ENCODE data around the gene ABTB1.

ABTB1 gene

GRCh38 chr3:127639173-127640041 lies 33.3 kb upstream of the ABTB1 start:
- H3K36me3 ChIP-seq (replicated peaks; ENCODE audit: low read depth, low read length) = no peaks in the 10 kb centered on the region
- H3K4me3 ChIP-seq (ENCODE audit: low read length) = no peak overlapping the region
- H3K4me1 ChIP-seq (ENCODE audit: low read length) = no peaks in the 10 kb centered on the region
- no peak overlapping the region for H3K4me2 ChIP-seq (ENCODE audit: low read length)
- no peak overlapping the region for H3K9ac ChIP-seq (ENCODE audit: low read length)
- no peak overlapping the region for H2AFZ ChIP-seq (ENCODE audit: low read depth, low read length)
- peaks cover 7% of the 10 kb centered on the region; the same call in 1 of the 2 replicates for H3K27me3 ChIP-seq (ENCODE audit: low read depth, low read length)
- no peak for TF ChIP-seq EZH2phosphoT487 (IDR thresholded peaks at IDR 0.05; ENCODE audit: low read depth)
- no peak for TF ChIP-seq CTCF (IDR thresholded peaks at IDR 0.05; ENCODE audit: low read depth, low read length)
- no peak overlapping the region for H3K27ac ChIP-seq (ENCODE audit: low read length)
- no peaks in the 10 kb centered on the region for H3K79me2 ChIP-seq (ENCODE audit: low read length)
- H4K20me1 ChIP-seq (ENCODE audit: insufficient read depth, low read length) = no peaks in the 10 kb centered on the region
- no peaks in the 10 kb centered on the region for H3K9me3 ChIP-seq (ENCODE audit: insufficient read depth, low read length)

GRCh38 chr3:127640042-127640355 lies 32.8 kb upstream of the ABTB1 start:
- Histone ChIP-seq H3K4me2 (ENCODE audit: low read length) (no peak overlapping the region), H3K4me3 (ENCODE audit: low read length) (no peak overlapping the region), H3K27me3 (ENCODE audit: low read depth, low read length) (peaks cover 7% of the 10 kb centered on the region; the same call in 1 of the 2 replicates), H3K27ac (ENCODE audit: low read length) (no peak overlapping the region), H3K79me2 (ENCODE audit: low read length) (no peaks in the 10 kb centered on the region), H4K20me1 (ENCODE audit: insufficient read depth, low read length) (no peaks in the 10 kb centered on the region), H3K9me3 (ENCODE audit: insufficient read depth, low read length) (no peaks in the 10 kb centered on the region), H3K9ac (ENCODE audit: low read length) (no peak overlapping the region), H2AFZ (ENCODE audit: low read depth, low read length) (no peak overlapping the region), H3K36me3 (replicated peaks; ENCODE audit: low read depth, low read length) (no peaks in the 10 kb centered on the region), H3K4me1 (ENCODE audit: low read length) (no peaks in the 10 kb centered on the region)
- TF ChIP-seq EZH2phosphoT487 (IDR thresholded peaks at IDR 0.05; ENCODE audit: low read depth) (no peak), CTCF (IDR thresholded peaks at IDR 0.05; ENCODE audit: low read depth, low read length) (no peak)

GRCh38 chr3:127644641-127645370 lies 27.9 kb upstream of the ABTB1 start:
- no peak for TF ChIP-seq CTCF (IDR thresholded peaks at IDR 0.05; ENCODE audit: low read depth, low read length)
- TF ChIP-seq EZH2phosphoT487 (IDR thresholded peaks at IDR 0.05; ENCODE audit: low read depth) = no peak
- Histone ChIP-seq H3K9ac (ENCODE audit: low read length) (no peak overlapping the region), H3K4me2 (ENCODE audit: low read length) (no peak overlapping the region), H2AFZ (ENCODE audit: low read depth, low read length) (no peak overlapping the region), H3K27ac (ENCODE audit: low read length) (no peak overlapping the region), H3K27me3 (ENCODE audit: low read depth, low read length) (0 out of 2 replicates have a peak, but pooled peaks cover 4% of the 10 kb centered on the region), H3K36me3 (replicated peaks; ENCODE audit: low read depth, low read length) (no peaks in the 10 kb centered on the region), H3K4me1 (ENCODE audit: low read length) (no peaks in the 10 kb centered on the region), H3K4me3 (ENCODE audit: low read length) (no peak overlapping the region), H4K20me1 (ENCODE audit: insufficient read depth, low read length) (no peaks in the 10 kb centered on the region), H3K79me2 (ENCODE audit: low read length) (no peaks in the 10 kb centered on the region), H3K9me3 (ENCODE audit: insufficient read depth, low read length) (no peaks in the 10 kb centered on the region)

GRCh38 chr3:127645371-127646015 lies 27.3 kb upstream of the ABTB1 start:
- Histone ChIP-seq H3K36me3 (replicated peaks; ENCODE audit: low read depth, low read length) (no peaks in the 10 kb centered on the region), H3K9me3 (ENCODE audit: insufficient read depth, low read length) (no peaks in the 10 kb centered on the region), H3K27me3 (ENCODE audit: low read depth, low read length) (0 out of 2 replicates have a peak, but pooled peaks cover 4% of the 10 kb centered on the region), H3K27ac (ENCODE audit: low read length) (no peak overlapping the region), H3K4me2 (ENCODE audit: low read length) (no peak overlapping the region), H4K20me1 (ENCODE audit: insufficient read depth, low read length) (no peaks in the 10 kb centered on the region), H3K9ac (ENCODE audit: low read length) (no peak overlapping the region), H2AFZ (ENCODE audit: low read depth, low read length) (no peak overlapping the region), H3K4me3 (ENCODE audit: low read length) (no peak overlapping the region), H3K79me2 (ENCODE audit: low read length) (no peaks in the 10 kb centered on the region), H3K4me1 (ENCODE audit: low read length) (no peaks in the 10 kb centered on the region)
- TF ChIP-seq EZH2phosphoT487 (IDR thresholded peaks at IDR 0.05; ENCODE audit: low read depth) = no peak
- TF ChIP-seq CTCF (IDR thresholded peaks at IDR 0.05; ENCODE audit: low read depth, low read length) = no peak

Data from OCI-LY3 (cell line).